HepG2 (cell line): ENCODE results near the gene WDR27. TPM values are rescaled to one million over a fixed set of nuclear protein-coding genes. Genes with fewer than 3 reads are reported as not detected.

Experiments
- ATAC-seq: fragments of 200-7000 bp; cut with Tn5 transposase; 3 replicates; pipeline ENCODE4 v1.9.1; 2020; ENCODE audit warnings: mild to moderate bottlenecking, moderate library complexity
- BruUV-seq: library from RNA; stranded (reverse); fragments of 400-500 nt; replicated peaks from 2 replicates; lab custom pipeline; 2021; lab: Mats Ljungman, UMichigan
- CTCF ChIA-PET: fragments of 300-600 bp; formaldehyde crosslinking; extraction: SDS; loops from one replicate; lab custom pipeline; 2021; ENCODE audit warnings: low total read pairs, inconsistent platforms, low intra/inter-chr PET ratio; lab: Yijun Ruan, JAX
- POLR2A ChIA-PET: fragments of 350-600 bp; sonication (Branson Sonifier 250); formaldehyde crosslinking; loops from one replicate; lab custom pipeline; 2020; ENCODE audit warnings: antibody characterized with exemption, inconsistent platforms; lab: Yijun Ruan, JAX
- DNase-seq: peaks from one replicate; pipeline ENCODE4 v3.0.0-alpha.2; 2015; ENCODE audit warnings: low spot score
- FAIRE-seq: peaks from 3 replicates; lab custom pipeline; 2011; peaks lifted over from hg19 to GRCh38; lab: Jason Lieb, UNC
- H2AFZ ChIP-seq: one replicate; pipeline ENCODE4 v1.6.1; 2011; ENCODE audit warnings: low read length, inconsistent platforms
- H3K27ac ChIP-seq: fragments of 300-600 bp; 3 replicates; pipeline ENCODE4 v1.8.0; 2011; ENCODE audit warnings: mixed run types, mild to moderate bottlenecking, mixed read lengths, low read length, inconsistent platforms; ENCODE audit not compliant: insufficient read depth; ENCODE audit errors: extremely low read length
- H3K27me3 ChIP-seq, 2 experiments: fragments of 200-600 bp in 1 of 2; 2 replicates in 1 of 2; 3 replicates in 1 of 2; pipeline versions ENCODE4 v1.6.0 to v1.8.0; 2011; ENCODE audit warnings: low read length in 2 of 2, mild to moderate bottlenecking in 2 of 2, moderate library complexity in 2 of 2, inconsistent platforms in 1 of 2; ENCODE audit not compliant: insufficient read depth in 2 of 2, control insufficient read depth in 1 of 2
- H3K36me3 ChIP-seq, 2 experiments: fragments of 200-600 bp in 1 of 2; replicated peaks in 1 of 2; 2 replicates in 1 of 2; 3 replicates in 1 of 2; pipeline versions ENCODE4 v1.5.1 to v1.8.0; 2011; ENCODE audit warnings: low read length in 2 of 2, inconsistent platforms in 1 of 2; ENCODE audit not compliant: insufficient read depth in 2 of 2, control insufficient read depth in 1 of 2
- H3K4me1 ChIP-seq: 2 replicates; pipeline ENCODE4 v1.5.1; 2012; ENCODE audit warnings: low read length, inconsistent platforms; ENCODE audit not compliant: insufficient read depth
- H3K4me2 ChIP-seq: 2 replicates; pipeline ENCODE4 v1.6.0; 2011; ENCODE audit warnings: low read depth, low read length, inconsistent platforms
- H3K4me3 ChIP-seq, 3 experiments: fragments of 200-600 bp in 1 of 3; sonication (generic), shearing (Covaris generic) in 1 of 3; replicated peaks in 1 of 3; 2 replicates each; pipeline ENCODE4 v1.5.1; 2011 to 2016; ENCODE audit warnings: low read length in 3 of 3, inconsistent platforms in 2 of 3, low read depth in 2 of 3, mild to moderate bottlenecking in 2 of 3, control low read depth in 1 of 3, mixed read lengths in 1 of 3; ENCODE audit not compliant: insufficient read depth in 1 of 3
- H3K79me2 ChIP-seq: one replicate; pipeline ENCODE4 v1.6.1; 2011; ENCODE audit warnings: low read length, inconsistent platforms; ENCODE audit not compliant: insufficient read depth
- H3K9ac ChIP-seq: 2 replicates; pipeline ENCODE4 v1.6.0; 2011; ENCODE audit warnings: mild to moderate bottlenecking, low read depth, low read length, inconsistent platforms; ENCODE audit not compliant: insufficient read depth
- H3K9me3 ChIP-seq: 2 replicates; pipeline ENCODE4 v1.5.1; 2012; ENCODE audit warnings: mild to moderate bottlenecking, low read length
- H4K20me1 ChIP-seq: 2 replicates; pipeline ENCODE4 v1.6.0; 2011; ENCODE audit warnings: inconsistent platforms, mild to moderate bottlenecking, low read length, moderate library complexity; ENCODE audit not compliant: insufficient read depth
- CREM ChIP-seq, 2 experiments: sonication (generic) in 1 of 2; formaldehyde crosslinking in 1 of 2; IDR thresholded peaks; 2 replicates each; pipeline versions ENCODE4 v1.4.0 to v1.6.1; 2016 to 2020; ENCODE audit warnings: antibody characterized with exemption in 1 of 2, mild to moderate bottlenecking in 1 of 2, missing genetic modification reagents in 1 of 2
- EZH2 ChIP-seq: conservative IDR thresholded peaks from 2 replicates; pipeline ENCODE4 v1.6.1; 2012; ENCODE audit warnings: mild to moderate bottlenecking, low read depth, low read length, moderate library complexity
- IKZF1 ChIP-seq: fragments of 450-650 bp; IDR thresholded peaks from 2 replicates; pipeline ENCODE4 v1.7.1; 2016
- MTA3 ChIP-seq: sonication (generic); formaldehyde crosslinking; IDR thresholded peaks from 2 replicates; pipeline ENCODE4 v1.4.0; 2020; ENCODE audit warnings: missing genetic modification reagents
- PCBP1 ChIP-seq: fragments of 200-400 bp; formaldehyde crosslinking; IDR thresholded peaks from 2 replicates; pipeline ENCODE4 v1.6.1; 2017; ENCODE audit warnings: mild to moderate bottlenecking, low read depth, low read length, borderline replicate concordance
- PITX1 ChIP-seq: sonication (generic); formaldehyde crosslinking; IDR thresholded peaks from 2 replicates; pipeline ENCODE4 v1.5.1; 2020; ENCODE audit warnings: mild to moderate bottlenecking, missing genetic modification reagents
- PLRG1 ChIP-seq: fragments of 450-650 bp; conservative IDR thresholded peaks from 2 replicates; pipeline ENCODE4 v1.6.1; 2016
- TBL1XR1 ChIP-seq: fragments of 150-350 bp; IDR thresholded peaks from 2 replicates; pipeline ENCODE4 v1.6.1; 2014; ENCODE audit warnings: borderline replicate concordance, low read length; ENCODE audit not compliant: partially characterized antibody
- TBX3 ChIP-seq: fragments of 450-650 bp; IDR thresholded peaks from 2 replicates; pipeline ENCODE4 v1.6.1; 2017; ENCODE audit warnings: antibody characterized with exemption, mild to moderate bottlenecking, inconsistent platforms, borderline replicate concordance
- TCF7L2 ChIP-seq: IDR thresholded peaks from 2 replicates; pipeline ENCODE4 v1.6.1; 2011; ENCODE audit warnings: mild to moderate bottlenecking, low read depth, low read length, moderate library complexity
- ZFP1 ChIP-seq: IDR thresholded peaks from 2 replicates; pipeline ENCODE4 v1.6.1; 2016
- ZNF34 ChIP-seq: sonication (generic); formaldehyde crosslinking; IDR thresholded peaks from 2 replicates; pipeline ENCODE4 v1.4.0; 2020; ENCODE audit warnings: mild to moderate bottlenecking, missing genetic modification reagents, borderline replicate concordance
- ZNF451 ChIP-seq: sonication (generic); formaldehyde crosslinking; IDR thresholded peaks from 2 replicates; pipeline ENCODE4 v1.5.0; 2020; ENCODE audit warnings: mild to moderate bottlenecking, missing genetic modification reagents
- ZNF672 ChIP-seq: sonication (generic); formaldehyde crosslinking; IDR thresholded peaks from 2 replicates; pipeline ENCODE4 v1.8.1; 2022; ENCODE audit warnings: missing genetic modification reagents
- ZSCAN20 ChIP-seq: sonication (generic); formaldehyde crosslinking; IDR thresholded peaks from 2 replicates; pipeline ENCODE4 v1.4.0; 2020; ENCODE audit warnings: missing genetic modification reagents, mild to moderate bottlenecking, borderline replicate concordance
- WGBS: methylation state at CpG from one replicate; pipeline ENCODE4 v1.1.6; 2017; ENCODE audit warnings: low lambda C conversion rate; 5-methylcytosine and 5-hydroxymethylcytosine counted together
- in situ Hi-C: cut with HindIII; loops from 2 replicates; pipeline ENCODE4 v1.10.0; 2017; ENCODE audit warnings: low pct_unique_long_range_greater_than_20kb; ENCODE audit not compliant: extremely low pct_ligation_motif_present
- intact Hi-C: fragments of 100-400 bp; cut with micrococcal nuclease; formaldehyde crosslinking; loops from one replicate; pipeline ENCODE4 v1.10.0; 2022; ENCODE audit not compliant: unreplicated experiment
- polyA plus RNA-seq, 8 experiments: library from polyadenylated mRNA; depleted of rRNA in 3 of 8; stranded (reverse) in 7 of 8; unstranded in 1 of 8; fragments of >200 nt; fragmentation: Illumina TruSeq in 4 of 8; extraction: Trizol in 4 of 8; gene quantifications; 2 replicates each; pipeline versions ENCODE4 v1.2.1 to v1.2.3, GENCODE V29; 2011 to 2016; ENCODE audit warnings: low read depth in 4 of 8, missing spikeins in 1 of 8, mixed read lengths in 1 of 8; ENCODE audit not compliant: insufficient read depth in 1 of 8
- total RNA-seq, 5 experiments: library from RNA; depleted of rRNA; stranded (reverse); fragments of >200 nt; fragmentation: Illumina TruSeq; extraction: Trizol; gene quantifications; 2 replicates each; pipeline ENCODE4 v1.2.3, GENCODE V29; 2016; ENCODE audit warnings: low read depth in 1 of 5
- TF ChIP-seq, protein P1 (sequence below): sonication (generic); formaldehyde crosslinking; IDR thresholded peaks from 2 replicates; pipeline ENCODE4 v1.8.1; 2023; ENCODE audit warnings: mild to moderate bottlenecking, missing genetic modification reagents
- TF ChIP-seq, protein P2 (sequence below): fragments of 450-650 bp; IDR thresholded peaks from 2 replicates; pipeline ENCODE4 v1.6.1; 2016

WDR27 gene
- total and polyA plus RNA-seq, 2 of the 13 experiments (the other 11 are each of a cell fraction or from before 2014, with no cell fraction given): 34.1 to 80.3 TPM

GRCh38 chr6:169426611-169427010, 275.2 kb downstream of the WDR27 start:
- WGBS: 32% methylated on average over 6 of the region's 10 CpGs
- no peak overlapping the region for H3K9ac ChIP-seq
- no peaks in the 10 kb centered on the region for H3K36me3 ChIP-seq
- H3K4me3 ChIP-seq: no peak overlapping the region
- BruUV-seq: no TSS peak
- in situ Hi-C loops (no loop called here), intact Hi-C loops (no loop called here)
- FAIRE-seq (no peak), DNase-seq (no peak), ATAC-seq (peak; percentile 41)
- H3K79me2 ChIP-seq: no peaks in the 10 kb centered on the region
- no peak overlapping the region for H3K4me2 ChIP-seq
- H3K4me1 ChIP-seq: peaks cover 5% of the 10 kb centered on the region; the same call in 1 of the 2 replicates
- no peak overlapping the region for H2AFZ ChIP-seq
- ChIA-PET POLR2A (no interaction called here), CTCF (no interaction called here)
- H3K27ac ChIP-seq: no peak overlapping the region
- TF ChIP-seq TBL1XR1 (no peak), TBX3 (no peak), TCF7L2 (no peak), ZNF451 (CRISPR knock-in tag) (no peak), MTA3 (CRISPR knock-in tag) (no peak)
- peaks cover 3 to 43% of the 10 kb centered on the region in 2 experiments for H3K27me3 ChIP-seq
- H3K9me3 ChIP-seq: peaks cover 21% of the 10 kb centered on the region
- no peaks in the 10 kb centered on the region for H4K20me1 ChIP-seq

DNA sequence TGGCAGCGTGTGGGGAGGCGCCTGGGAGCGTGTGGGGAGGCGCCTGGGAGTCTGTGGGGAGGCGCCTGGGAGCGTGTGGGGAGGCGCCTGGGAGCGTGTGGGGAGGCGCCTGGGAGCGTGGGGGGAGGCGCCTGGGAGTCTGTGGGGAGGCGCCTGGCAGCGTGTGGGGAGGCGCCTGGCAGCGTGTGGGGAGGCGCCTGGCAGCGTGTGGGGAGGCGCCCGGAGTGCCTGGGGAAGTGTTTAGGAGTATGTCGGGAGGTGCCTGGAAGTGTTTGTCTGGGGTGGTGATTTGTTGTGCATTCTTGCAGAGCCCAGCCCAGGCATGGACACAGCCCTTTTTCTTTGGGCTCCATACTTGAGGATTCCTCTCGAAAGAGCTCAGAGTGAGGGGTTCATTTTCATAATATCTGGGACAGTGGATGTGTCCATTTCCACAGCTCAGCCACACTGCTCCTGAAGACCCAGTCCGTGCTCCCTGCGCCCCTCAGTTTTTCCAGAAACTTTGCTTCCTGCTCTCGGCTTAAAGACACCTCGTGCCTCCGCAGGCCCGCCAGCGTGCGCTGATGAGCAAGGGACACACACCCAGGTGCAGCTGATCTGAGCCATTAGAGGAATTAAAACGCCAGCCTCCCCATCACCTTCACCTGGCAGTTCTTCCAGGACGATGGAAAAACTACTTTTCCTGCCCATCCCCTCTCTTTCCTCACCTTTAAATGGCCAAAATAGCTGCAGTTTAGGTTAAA, 276.0 kb downstream of the WDR27 start:
- H3K4me1 ChIP-seq: peaks cover 14% of the 10 kb centered on the region; the same call in 1 of the 2 replicates
- H3K79me2 ChIP-seq: no peaks in the 10 kb centered on the region
- ChIA-PET CTCF (no interaction called here), POLR2A (no interaction called here)
- ATAC-seq (no peak), DNase-seq (no peak), FAIRE-seq (no peak)
- in situ Hi-C loops: no loop called here
- no peak overlapping the region for H2AFZ ChIP-seq
- peaks cover 13% of the 10 kb centered on the region for H3K9me3 ChIP-seq
- no TSS peak for BruUV-seq
- peaks cover 5 to 51% of the 10 kb centered on the region in 2 experiments for H3K27me3 ChIP-seq
- no peak overlapping the region for H3K4me3 ChIP-seq
- H3K9ac ChIP-seq: no peak overlapping the region
- H3K36me3 ChIP-seq: no peaks in the 10 kb centered on the region
- intact Hi-C loops: no loop called here
- no peak overlapping the region for H3K27ac ChIP-seq
- H3K4me2 ChIP-seq: no peak overlapping the region
- 82% methylated on average over 27 of the region's 31 CpGs for WGBS
- no peaks in the 10 kb centered on the region for H4K20me1 ChIP-seq
- TF ChIP-seq PITX1 (CRISPR knock-in tag) (no peak), PCBP1 (no peak), PLRG1 (no peak), EZH2 (no peak), IKZF1 (no peak), ZFP1 (no peak), ZNF672 (no peak), CREM (IDR thresholded peaks at IDR 0.05) (no peak), CREM (CRISPR knock-in tag; IDR thresholded peaks at IDR 0.05) (no peak), ZSCAN20 (CRISPR knock-in tag) (no peak), ZNF34 (CRISPR knock-in tag) (no peak)
- TF ChIP-seq, protein P1, sequence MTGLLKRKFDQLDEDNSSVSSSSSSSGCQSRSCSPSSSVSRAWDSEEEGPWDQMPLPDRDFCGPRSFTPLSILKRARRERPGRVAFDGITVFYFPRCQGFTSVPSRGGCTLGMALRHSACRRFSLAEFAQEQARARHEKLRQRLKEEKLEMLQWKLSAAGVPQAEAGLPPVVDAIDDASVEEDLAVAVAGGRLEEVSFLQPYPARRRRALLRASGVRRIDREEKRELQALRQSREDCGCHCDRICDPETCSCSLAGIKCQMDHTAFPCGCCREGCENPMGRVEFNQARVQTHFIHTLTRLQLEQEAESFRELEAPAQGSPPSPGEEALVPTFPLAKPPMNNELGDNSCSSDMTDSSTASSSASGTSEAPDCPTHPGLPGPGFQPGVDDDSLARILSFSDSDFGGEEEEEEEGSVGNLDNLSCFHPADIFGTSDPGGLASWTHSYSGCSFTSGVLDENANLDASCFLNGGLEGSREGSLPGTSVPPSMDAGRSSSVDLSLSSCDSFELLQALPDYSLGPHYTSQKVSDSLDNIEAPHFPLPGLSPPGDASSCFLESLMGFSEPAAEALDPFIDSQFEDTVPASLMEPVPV (CRISPR knock-in tag): no peak
- TF ChIP-seq, protein P2, sequence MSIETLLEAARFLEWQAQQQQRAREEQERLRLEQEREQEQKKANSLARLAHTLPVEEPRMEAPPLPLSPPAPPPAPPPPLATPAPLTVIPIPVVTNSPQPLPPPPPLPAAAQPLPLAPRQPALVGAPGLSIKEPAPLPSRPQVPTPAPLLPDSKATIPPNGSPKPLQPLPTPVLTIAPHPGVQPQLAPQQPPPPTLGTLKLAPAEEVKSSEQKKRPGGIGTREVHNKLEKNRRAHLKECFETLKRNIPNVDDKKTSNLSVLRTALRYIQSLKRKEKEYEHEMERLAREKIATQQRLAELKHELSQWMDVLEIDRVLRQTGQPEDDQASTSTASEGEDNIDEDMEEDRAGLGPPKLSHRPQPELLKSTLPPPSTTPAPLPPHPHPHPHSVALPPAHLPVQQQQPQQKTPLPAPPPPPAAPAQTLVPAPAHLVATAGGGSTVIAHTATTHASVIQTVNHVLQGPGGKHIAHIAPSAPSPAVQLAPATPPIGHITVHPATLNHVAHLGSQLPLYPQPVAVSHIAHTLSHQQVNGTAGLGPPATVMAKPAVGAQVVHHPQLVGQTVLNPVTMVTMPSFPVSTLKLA: no peak
